Endothelial cell of umbilical vein (primary cell): ENCODE measurements around the gene RTEL1. TPM values are rescaled to one million over a fixed set of nuclear protein-coding genes. Genes with fewer than 3 reads are reported as not detected.

Experiments used
- BruUV-seq: library from RNA; stranded (reverse); fragments of 400-500 nt; replicated peaks from 2 replicates; lab custom pipeline; 2021; lab: Mats Ljungman, UMichigan
- CTCF ChIA-PET: fragments of 300-600, 350-600 bp; sonication (Branson Sonifier 250); formaldehyde crosslinking; loops from one replicate; lab custom pipeline; 2021; ENCODE audit warnings: antibody characterized with exemption, inconsistent platforms; lab: Charles Lee
- POLR2A ChIA-PET: fragments of 300-600, 350-600 bp; sonication (Branson Sonifier 250); formaldehyde crosslinking; loops from one replicate; lab custom pipeline; 2021; ENCODE audit warnings: antibody characterized with exemption, inconsistent platforms; lab: Charles Lee
- DNase-seq: peaks from one replicate; pipeline ENCODE4 v3.0.0-alpha.2; 2011; ENCODE audit warnings: low read depth, low spot score
- FAIRE-seq: peaks from 2 replicates; lab custom pipeline; 2011; peaks lifted over from hg19 to GRCh38; lab: Jason Lieb, UNC
- H2AFZ ChIP-seq: 2 replicates; pipeline ENCODE4 v1.6.0; 2012; ENCODE audit warnings: low read depth, low read length, control low read depth, inconsistent platforms
- H3K27ac ChIP-seq: 2 replicates; pipeline ENCODE4 v1.5.1; 2011; ENCODE audit warnings: low read depth, mild to moderate bottlenecking, control low read depth, low read length, moderate library complexity; ENCODE audit not compliant: insufficient read depth
- H3K27me3 ChIP-seq, 2 experiments: 2 replicates each; pipeline versions ENCODE4 v1.6.0 to v1.6.1; 2011; ENCODE audit warnings: low read length in 2 of 2, mixed read lengths in 1 of 2; ENCODE audit not compliant: control insufficient read depth in 2 of 2, insufficient read depth in 2 of 2
- H3K36me3 ChIP-seq, 2 experiments: 2 replicates in 1 of 2; 3 replicates in 1 of 2; pipeline ENCODE4 v1.5.1; 2011; ENCODE audit warnings: low read length in 2 of 2, mild to moderate bottlenecking in 1 of 2, moderate library complexity in 1 of 2; ENCODE audit not compliant: control insufficient read depth in 2 of 2, insufficient read depth in 2 of 2; ENCODE audit errors: extremely low read depth in 1 of 2
- H3K4me1 ChIP-seq: 3 replicates; pipeline ENCODE4 v1.5.1; 2011; ENCODE audit warnings: mild to moderate bottlenecking, low read length; ENCODE audit not compliant: control insufficient read depth, insufficient read depth; ENCODE audit errors: extremely low read depth
- H3K4me2 ChIP-seq: 2 replicates; pipeline ENCODE4 v1.6.1; 2011; ENCODE audit warnings: low read length, control low read depth, mixed read lengths; ENCODE audit not compliant: insufficient read depth
- H3K4me3 ChIP-seq, 3 experiments: fragments of 200-600 bp in 1 of 3; sonication (generic), shearing (Covaris generic) in 1 of 3; replicated peaks in 1 of 3; 2 replicates each; pipeline ENCODE4 v1.5.1; 2011 to 2016; ENCODE audit warnings: control low read depth in 3 of 3, low read length in 3 of 3, mild to moderate bottlenecking in 2 of 3, inconsistent platforms in 1 of 3, low read depth in 1 of 3, moderate library complexity in 1 of 3; ENCODE audit not compliant: insufficient read depth in 1 of 3
- H3K79me2 ChIP-seq: 2 replicates; pipeline ENCODE4 v1.6.0; 2012; ENCODE audit warnings: low read length, inconsistent platforms; ENCODE audit not compliant: control insufficient read depth, insufficient read depth
- H3K9ac ChIP-seq: replicated peaks from 2 replicates; pipeline ENCODE3; 2011; ENCODE audit warnings: low read length, control low read depth; ENCODE audit not compliant: insufficient read depth; ENCODE audit errors: extremely low read depth
- H3K9me1 ChIP-seq: replicated peaks from 3 replicates; pipeline ENCODE4 v1.6.0; 2011; ENCODE audit warnings: mild to moderate bottlenecking, low read length; ENCODE audit not compliant: control insufficient read depth, insufficient read depth; ENCODE audit errors: extremely low read depth
- H3K9me3 ChIP-seq: replicated peaks from 2 replicates; pipeline ENCODE4 v1.5.1; 2012; ENCODE audit warnings: low read length, inconsistent platforms; ENCODE audit not compliant: control insufficient read depth, insufficient read depth
- H4K20me1 ChIP-seq: replicated peaks from 2 replicates; pipeline ENCODE3; 2011; ENCODE audit warnings: mild to moderate bottlenecking, low read length; ENCODE audit not compliant: control insufficient read depth, insufficient read depth; ENCODE audit errors: extremely low read depth
- EZH2 ChIP-seq: IDR thresholded peaks from 2 replicates; pipeline ENCODE4 v1.6.1; 2012; ENCODE audit warnings: borderline replicate concordance, low read depth, mild to moderate bottlenecking, moderate library complexity, low read length, inconsistent platforms; ENCODE audit not compliant: severe bottlenecking
- FOS ChIP-seq: IDR thresholded peaks from 2 replicates; pipeline ENCODE4 v1.6.1; 2011; ENCODE audit warnings: mild to moderate bottlenecking, low read length, moderate library complexity, borderline replicate concordance; ENCODE audit not compliant: insufficient read depth
- GATA2 ChIP-seq: IDR thresholded peaks from 2 replicates; pipeline ENCODE4 v1.7.0; 2011; ENCODE audit warnings: low read depth, mild to moderate bottlenecking, moderate library complexity, mixed read lengths, low read length; ENCODE audit not compliant: insufficient read length, insufficient read depth
- JUN ChIP-seq: IDR thresholded peaks from 2 replicates; pipeline ENCODE4 v1.6.1; 2011; ENCODE audit warnings: borderline replicate concordance, low read depth; ENCODE audit not compliant: insufficient read length, insufficient read depth
- MYC ChIP-seq: IDR thresholded peaks from one replicate; pipeline ENCODE4 v1.6.1; 2011; ENCODE audit warnings: mild to moderate bottlenecking, low read depth, low read length
- POLR2A ChIP-seq: IDR thresholded peaks from 2 replicates; pipeline ENCODE4 v1.6.1; 2012; ENCODE audit warnings: low read depth, mild to moderate bottlenecking, control low read depth, low read length
- POLR2AphosphoS5 ChIP-seq: IDR thresholded peaks from 2 replicates; pipeline ENCODE4 v1.6.1; 2012; ENCODE audit warnings: low read depth, mild to moderate bottlenecking, control low read depth, low read length, moderate library complexity; ENCODE audit not compliant: insufficient read depth
- dilution Hi-C: fragments of 300-500 bp; cut with MboI; formaldehyde crosslinking; loops from one replicate; pipeline ENCODE4 v1.15.0; 2019; ENCODE audit warnings: low sequenced_read_pairs; ENCODE audit not compliant: extremely low pct_ligation_motif_present
- intact Hi-C: fragments of 100-400 bp; cut with micrococcal nuclease; formaldehyde crosslinking; loops from one replicate; pipeline ENCODE4 v1.10.0; 2022
- polyA plus RNA-seq, 4 experiments: library from polyadenylated mRNA; depleted of rRNA in 3 of 4; stranded (reverse) in 3 of 4; unstranded in 1 of 4; fragments of >200 nt; gene quantifications; 2 replicates each; pipeline versions ENCODE4 v1.2.1 to v1.2.3, GENCODE V29; 2011 to 2012; ENCODE audit warnings: missing spikeins in 1 of 4
- total RNA-seq: library from RNA; stranded (reverse); gene quantifications from 2 replicates; pipeline ENCODE4 v1.2.3, GENCODE V29; 2021
- TF ChIP-seq, protein P1 (sequence below), 2 donors: IDR thresholded peaks; 1 replicate in 1 of 2; 2 replicates in 1 of 2; pipeline ENCODE4 v1.5.1; 2011; ENCODE audit warnings: low read length in 2 of 2, mild to moderate bottlenecking in 2 of 2, moderate library complexity in 2 of 2, control low read depth in 1 of 2, inconsistent platforms in 1 of 2, low read depth in 1 of 2; ENCODE audit not compliant: insufficient read depth in 1 of 2; ENCODE audit errors: extremely low read depth in 1 of 2
- TF ChIP-seq, protein P2 (sequence below): IDR thresholded peaks from 2 replicates; pipeline ENCODE4 v1.6.1; 2011; ENCODE audit not compliant: insufficient read depth, insufficient read length

Gene RTEL1
- total and polyA plus RNA-seq, 2 donors (not counting 3 experiments of a cell fraction or from before 2014, with no cell fraction given): 17.0 to 44.9 TPM

DNA sequence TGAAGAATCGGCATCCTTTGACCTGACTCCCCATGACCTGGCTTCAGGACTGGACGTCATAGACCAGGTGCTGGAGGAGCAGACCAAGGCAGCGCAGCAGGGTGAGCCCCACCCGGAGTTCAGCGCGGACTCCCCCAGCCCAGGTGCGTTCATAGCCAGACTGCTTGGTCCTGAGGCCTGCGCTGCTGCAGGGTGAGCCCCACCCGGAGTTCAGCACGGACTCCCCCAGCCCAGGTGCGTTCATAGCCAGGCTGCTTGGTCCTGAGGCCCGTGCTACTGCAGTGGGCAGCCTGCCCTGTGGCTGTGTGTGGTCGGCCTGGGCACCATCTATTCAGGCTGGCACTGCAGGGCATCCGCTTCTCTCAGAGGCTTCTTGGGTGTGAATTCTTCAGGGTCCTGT lies 15.8 kb downstream of the RTEL1 start:
- Histone ChIP-seq H3K9me3 (no peaks in the 10 kb centered on the region), H3K27ac (no peak overlapping the region), H3K4me3 (no peak overlapping the region), H3K9ac (no peak overlapping the region), H4K20me1 (no peaks in the 10 kb centered on the region), H3K4me2 (no peak overlapping the region), H3K4me1 (no peaks in the 10 kb centered on the region), H3K9me1 (no peaks in the 10 kb centered on the region), H2AFZ (no peak overlapping the region), H3K36me3 (peaks cover 0 to 15% of the 10 kb centered on the region in 2 experiments), H3K27me3 (no peaks in the 10 kb centered on the region), H3K79me2 (no peaks in the 10 kb centered on the region)
- DNase-seq: no peak
- CTCF ChIA-PET: no interaction called here
- dilution Hi-C loops (no loop called here), intact Hi-C loops (no loop called here)
- TF ChIP-seq GATA2: no peak
- TF ChIP-seq, protein P1, sequence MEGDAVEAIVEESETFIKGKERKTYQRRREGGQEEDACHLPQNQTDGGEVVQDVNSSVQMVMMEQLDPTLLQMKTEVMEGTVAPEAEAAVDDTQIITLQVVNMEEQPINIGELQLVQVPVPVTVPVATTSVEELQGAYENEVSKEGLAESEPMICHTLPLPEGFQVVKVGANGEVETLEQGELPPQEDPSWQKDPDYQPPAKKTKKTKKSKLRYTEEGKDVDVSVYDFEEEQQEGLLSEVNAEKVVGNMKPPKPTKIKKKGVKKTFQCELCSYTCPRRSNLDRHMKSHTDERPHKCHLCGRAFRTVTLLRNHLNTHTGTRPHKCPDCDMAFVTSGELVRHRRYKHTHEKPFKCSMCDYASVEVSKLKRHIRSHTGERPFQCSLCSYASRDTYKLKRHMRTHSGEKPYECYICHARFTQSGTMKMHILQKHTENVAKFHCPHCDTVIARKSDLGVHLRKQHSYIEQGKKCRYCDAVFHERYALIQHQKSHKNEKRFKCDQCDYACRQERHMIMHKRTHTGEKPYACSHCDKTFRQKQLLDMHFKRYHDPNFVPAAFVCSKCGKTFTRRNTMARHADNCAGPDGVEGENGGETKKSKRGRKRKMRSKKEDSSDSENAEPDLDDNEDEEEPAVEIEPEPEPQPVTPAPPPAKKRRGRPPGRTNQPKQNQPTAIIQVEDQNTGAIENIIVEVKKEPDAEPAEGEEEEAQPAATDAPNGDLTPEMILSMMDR (IDR thresholded peaks at IDR 0.05; ENCODE audit: extremely low read depth in 1 of 2, insufficient read depth in 1 of 2, low read depth in 1 of 2, low read length in 2 of 2): no peak
- no TSS peak for BruUV-seq
- no peak for FAIRE-seq
- POLR2A ChIA-PET: no interaction called here

DNA sequence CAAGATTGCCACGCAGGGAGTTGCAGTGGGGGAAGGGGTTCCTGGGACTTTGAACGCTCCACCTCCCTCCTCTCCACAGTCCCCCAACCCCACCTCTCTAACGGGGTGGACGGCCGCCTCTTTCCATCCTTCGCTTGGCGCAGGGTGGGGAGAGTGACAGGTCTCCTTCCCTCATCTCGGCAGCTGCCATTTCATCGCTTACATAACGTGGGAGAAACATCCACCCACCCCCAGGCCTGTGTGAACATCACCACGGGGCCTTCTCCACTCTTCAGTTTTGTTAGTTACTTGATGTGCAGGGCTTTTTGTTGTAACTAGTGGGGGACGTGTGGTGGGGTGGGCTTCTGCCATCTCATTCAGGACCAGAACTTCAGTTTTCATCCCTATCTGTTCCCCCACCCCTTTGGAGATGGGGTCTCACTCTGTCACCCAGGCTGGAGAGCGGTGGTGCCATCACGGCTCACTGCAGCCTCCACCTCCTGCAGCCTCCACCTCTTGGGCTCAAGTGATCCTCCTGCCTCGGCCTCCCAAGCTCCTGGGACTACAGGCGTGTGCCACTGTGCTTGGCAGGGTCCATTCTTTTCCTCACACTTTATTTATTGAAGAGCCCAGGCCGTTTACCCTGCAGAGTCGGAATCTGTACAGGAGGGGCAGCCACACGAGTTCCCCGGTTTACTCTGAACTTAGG lies 17.7 kb downstream of the RTEL1 start:
- no peak for TF ChIP-seq MYC
- TF ChIP-seq POLR2AphosphoS5: no peak
- no peak for TF ChIP-seq FOS
- TF ChIP-seq GATA2: no peak
- TF ChIP-seq POLR2A: no peak
- no peak for TF ChIP-seq JUN
- TF ChIP-seq, protein P1 (IDR thresholded peaks at IDR 0.05; ENCODE audit: extremely low read depth in 1 of 2, insufficient read depth in 1 of 2, low read depth in 1 of 2, low read length in 2 of 2): no peak
- TF ChIP-seq, protein P2, sequence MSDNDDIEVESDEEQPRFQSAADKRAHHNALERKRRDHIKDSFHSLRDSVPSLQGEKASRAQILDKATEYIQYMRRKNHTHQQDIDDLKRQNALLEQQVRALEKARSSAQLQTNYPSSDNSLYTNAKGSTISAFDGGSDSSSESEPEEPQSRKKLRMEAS: no peak
- TF ChIP-seq EZH2: no peak
- FAIRE-seq: peak; percentile 33
- Histone ChIP-seq H3K79me2 (no peaks in the 10 kb centered on the region), H4K20me1 (no peaks in the 10 kb centered on the region), H3K4me2 (no peak overlapping the region), H3K36me3 (peaks cover 0 to 12% of the 10 kb centered on the region in 2 experiments), H3K9ac (no peak overlapping the region), H3K4me1 (no peaks in the 10 kb centered on the region), H2AFZ (no peak overlapping the region), H3K9me3 (no peaks in the 10 kb centered on the region), H3K9me1 (no peaks in the 10 kb centered on the region), H3K27ac (no peak overlapping the region), H3K27me3 (no peaks in the 10 kb centered on the region), H3K4me3 (no peak overlapping the region)
- no peak for DNase-seq
- ChIA-PET CTCF (no interaction called here), POLR2A (no interaction called here)
- BruUV-seq: no TSS peak
- intact Hi-C loops (no loop called here), dilution Hi-C loops (no loop called here)
